ENCODE measurements around the gene CD14.

DNA sequence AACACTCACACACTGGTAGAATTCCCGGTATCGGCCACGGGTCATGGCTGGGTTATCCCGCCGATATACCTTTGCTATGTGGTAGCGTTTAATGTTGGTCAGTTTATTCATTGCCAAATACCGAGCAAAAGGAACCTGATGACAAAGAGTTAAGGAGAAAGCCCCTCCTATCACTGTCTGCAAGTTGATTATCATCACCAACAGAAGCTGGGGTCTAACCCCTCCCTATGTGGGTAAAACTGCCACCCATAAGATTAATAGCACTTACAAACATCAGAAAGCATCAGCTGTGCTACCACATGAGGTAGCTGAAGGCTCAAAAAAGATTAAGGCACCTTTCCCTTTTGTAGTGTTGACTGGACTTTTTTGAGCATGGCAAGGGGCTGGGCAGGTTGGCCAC lies 46.0 kb upstream of the CD14 start:
- TF ChIP-seq, protein P1, sequence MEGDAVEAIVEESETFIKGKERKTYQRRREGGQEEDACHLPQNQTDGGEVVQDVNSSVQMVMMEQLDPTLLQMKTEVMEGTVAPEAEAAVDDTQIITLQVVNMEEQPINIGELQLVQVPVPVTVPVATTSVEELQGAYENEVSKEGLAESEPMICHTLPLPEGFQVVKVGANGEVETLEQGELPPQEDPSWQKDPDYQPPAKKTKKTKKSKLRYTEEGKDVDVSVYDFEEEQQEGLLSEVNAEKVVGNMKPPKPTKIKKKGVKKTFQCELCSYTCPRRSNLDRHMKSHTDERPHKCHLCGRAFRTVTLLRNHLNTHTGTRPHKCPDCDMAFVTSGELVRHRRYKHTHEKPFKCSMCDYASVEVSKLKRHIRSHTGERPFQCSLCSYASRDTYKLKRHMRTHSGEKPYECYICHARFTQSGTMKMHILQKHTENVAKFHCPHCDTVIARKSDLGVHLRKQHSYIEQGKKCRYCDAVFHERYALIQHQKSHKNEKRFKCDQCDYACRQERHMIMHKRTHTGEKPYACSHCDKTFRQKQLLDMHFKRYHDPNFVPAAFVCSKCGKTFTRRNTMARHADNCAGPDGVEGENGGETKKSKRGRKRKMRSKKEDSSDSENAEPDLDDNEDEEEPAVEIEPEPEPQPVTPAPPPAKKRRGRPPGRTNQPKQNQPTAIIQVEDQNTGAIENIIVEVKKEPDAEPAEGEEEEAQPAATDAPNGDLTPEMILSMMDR (IDR thresholded peaks at IDR 0.05), result no peak
- no peak for TF ChIP-seq POLR2A (IDR thresholded peaks at IDR 0.05)
